GM12875 (cell line): Measurements from ENCODE around the gene MCM3AP.
"Not testable (repeated sequence)": the region's sequence is repeated elsewhere in the genome, so short reads cannot be mapped to it uniquely, and the experiment has no call there.

Experiments used
- H3K4me3 ChIP-seq: one replicate; pipeline ENCODE4 v1.5.1; 2011; ENCODE audit warnings: low read depth, low read length, control low read depth
- TF ChIP-seq, protein P1 (sequence below): IDR thresholded peaks from 2 replicates; pipeline ENCODE4 v1.5.1; 2011; ENCODE audit warnings: low read depth, mild to moderate bottlenecking, control low read depth, inconsistent platforms, low read length, moderate library complexity, borderline replicate concordance; ENCODE audit not compliant: insufficient read depth

Gene MCM3AP

DNA sequence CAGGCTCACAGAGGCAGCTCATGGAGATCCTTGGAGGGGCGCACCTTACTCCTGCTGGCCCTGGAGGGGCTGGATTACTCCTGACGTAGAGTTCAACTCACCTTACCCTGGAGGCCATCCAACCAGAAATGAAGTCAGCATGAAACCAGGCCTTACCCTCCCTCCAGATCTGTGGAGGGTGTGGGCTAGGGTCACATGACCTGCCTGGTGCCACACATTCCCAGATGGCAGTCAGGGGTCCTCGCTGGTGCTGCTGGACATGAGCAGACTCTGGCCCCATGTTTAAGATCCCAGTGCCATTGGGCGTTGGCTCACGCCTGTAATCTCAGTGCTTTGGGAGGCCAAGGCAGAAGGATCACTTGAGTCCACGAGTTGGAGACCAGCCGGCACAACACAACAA lies 33.8 kb upstream of the MCM3AP start:
- no peak overlapping the region for H3K4me3 ChIP-seq
- TF ChIP-seq, protein P1, sequence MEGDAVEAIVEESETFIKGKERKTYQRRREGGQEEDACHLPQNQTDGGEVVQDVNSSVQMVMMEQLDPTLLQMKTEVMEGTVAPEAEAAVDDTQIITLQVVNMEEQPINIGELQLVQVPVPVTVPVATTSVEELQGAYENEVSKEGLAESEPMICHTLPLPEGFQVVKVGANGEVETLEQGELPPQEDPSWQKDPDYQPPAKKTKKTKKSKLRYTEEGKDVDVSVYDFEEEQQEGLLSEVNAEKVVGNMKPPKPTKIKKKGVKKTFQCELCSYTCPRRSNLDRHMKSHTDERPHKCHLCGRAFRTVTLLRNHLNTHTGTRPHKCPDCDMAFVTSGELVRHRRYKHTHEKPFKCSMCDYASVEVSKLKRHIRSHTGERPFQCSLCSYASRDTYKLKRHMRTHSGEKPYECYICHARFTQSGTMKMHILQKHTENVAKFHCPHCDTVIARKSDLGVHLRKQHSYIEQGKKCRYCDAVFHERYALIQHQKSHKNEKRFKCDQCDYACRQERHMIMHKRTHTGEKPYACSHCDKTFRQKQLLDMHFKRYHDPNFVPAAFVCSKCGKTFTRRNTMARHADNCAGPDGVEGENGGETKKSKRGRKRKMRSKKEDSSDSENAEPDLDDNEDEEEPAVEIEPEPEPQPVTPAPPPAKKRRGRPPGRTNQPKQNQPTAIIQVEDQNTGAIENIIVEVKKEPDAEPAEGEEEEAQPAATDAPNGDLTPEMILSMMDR, result no peak

DNA sequence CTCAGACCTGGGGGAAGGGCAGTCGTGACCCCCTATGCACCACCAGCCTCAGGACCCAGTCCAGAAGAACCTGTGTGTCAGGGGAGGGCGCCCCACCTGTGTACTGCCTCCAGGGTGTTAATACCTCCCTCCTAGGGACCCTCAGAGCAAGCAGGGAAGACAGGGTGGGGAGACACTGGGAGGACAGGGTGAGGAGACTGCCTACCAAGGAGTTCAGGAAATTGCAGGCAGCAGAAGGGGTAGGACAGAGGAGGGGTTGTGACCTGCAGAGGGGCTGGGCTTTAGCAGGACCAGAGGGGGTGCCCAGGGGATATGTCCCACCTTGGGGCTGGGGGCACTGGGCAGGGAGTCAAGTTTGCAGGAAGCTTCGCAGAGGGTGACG lies 33.0 kb upstream of the MCM3AP start:
- H3K4me3 ChIP-seq, result no peak overlapping the region
- TF ChIP-seq, protein P1, result no peak

DNA sequence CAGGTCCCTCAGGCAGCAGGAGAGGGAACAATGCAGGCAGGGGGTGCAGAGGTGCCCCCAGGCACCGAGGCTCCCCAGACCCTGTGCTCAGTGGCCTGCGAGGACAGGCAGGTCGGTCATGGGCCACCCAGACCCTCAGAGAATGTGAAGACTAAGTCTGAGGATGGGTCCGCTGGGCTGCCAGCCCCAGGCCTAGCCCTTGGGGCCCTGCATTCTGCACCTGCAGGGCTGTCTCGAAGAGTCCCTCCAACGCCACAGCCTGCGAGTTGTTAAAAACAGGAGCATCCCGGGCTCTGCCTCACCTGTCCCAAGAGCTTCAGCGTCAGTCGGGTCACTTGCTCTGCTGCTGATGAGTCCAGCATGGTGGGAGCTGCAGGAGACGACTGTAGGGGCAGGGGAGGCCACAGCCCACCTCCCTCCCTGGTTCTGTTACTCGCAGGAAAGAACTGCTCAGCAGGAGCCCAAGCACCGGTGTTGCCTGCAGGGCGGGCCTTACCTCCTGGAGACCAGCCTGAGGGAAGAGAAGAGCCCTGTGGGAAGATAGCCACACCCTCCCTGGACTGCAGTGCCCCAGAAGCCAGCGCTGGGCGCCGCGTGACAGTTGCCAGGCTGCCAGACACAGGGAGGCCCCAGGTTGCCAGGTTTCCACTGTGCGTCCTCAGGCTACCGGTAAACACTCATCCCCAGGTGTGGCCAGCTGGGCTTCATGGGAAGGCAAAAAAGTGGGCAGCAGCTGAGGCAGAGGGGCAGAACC lies 32.5 kb upstream of the MCM3AP start:
- TF ChIP-seq, protein P1, result no peak
- no peak overlapping the region for H3K4me3 ChIP-seq

DNA sequence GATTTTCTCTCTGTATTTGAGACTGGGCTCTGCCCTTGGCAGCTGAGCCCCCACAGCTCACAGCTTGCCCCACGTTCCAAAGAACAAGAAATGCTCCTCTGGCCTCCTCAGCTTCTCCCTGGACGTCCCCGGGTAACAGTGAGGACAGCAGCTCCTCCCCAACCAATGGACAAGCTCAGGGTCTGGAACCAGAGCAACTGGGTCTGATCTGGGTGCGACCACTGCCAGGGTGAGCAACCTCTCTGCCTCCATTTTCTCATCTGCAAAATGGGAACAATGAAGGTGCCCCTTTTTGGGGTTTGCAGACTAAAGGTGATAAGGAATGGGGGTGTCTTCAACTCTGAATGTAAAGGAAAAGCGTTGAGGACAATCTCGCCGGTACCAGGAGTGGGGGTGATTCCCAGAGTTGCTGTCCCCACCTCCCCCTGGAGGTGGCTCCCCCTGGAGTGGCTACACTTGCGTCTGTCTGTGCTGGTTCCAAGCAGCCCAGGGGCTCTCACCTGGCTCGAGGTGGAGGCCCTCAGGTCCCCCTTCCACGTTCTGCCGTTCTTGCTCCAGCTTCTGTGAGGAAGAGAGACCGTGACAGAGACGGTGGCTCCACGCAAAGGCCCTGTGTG lies 31.4 kb upstream of the MCM3AP start:
- no peak overlapping the region for H3K4me3 ChIP-seq
- TF ChIP-seq, protein P1, result no peak

DNA sequence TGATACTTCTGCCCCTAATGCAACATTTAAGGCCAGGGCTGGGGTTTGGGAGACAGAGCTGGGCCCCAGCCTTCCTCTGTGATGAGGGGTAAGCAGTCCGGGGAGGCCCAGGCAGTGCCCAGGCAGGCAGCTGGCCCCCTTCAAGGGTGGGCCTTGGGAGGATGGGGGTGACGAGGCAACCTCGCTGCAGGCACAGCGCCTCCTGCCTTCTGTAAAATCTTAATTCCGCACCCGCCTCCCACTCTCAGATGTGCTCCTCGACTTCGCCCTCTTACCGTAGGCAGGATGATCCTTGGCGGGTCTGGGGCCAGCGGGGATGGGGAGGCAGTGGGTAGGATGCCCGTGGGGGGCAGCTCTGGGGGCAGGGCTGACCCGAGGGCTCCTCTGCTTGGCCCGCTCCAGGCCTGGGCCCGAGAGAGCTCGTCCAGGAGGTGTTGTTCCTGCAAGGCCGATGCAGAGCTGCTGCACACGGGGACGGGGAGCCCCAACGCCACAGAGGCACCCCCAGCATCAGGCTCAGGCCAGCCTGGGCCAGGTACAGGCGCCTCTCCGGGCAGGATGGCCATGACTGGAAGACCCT lies 29.1 kb upstream of the MCM3AP start:
- no peak overlapping the region for H3K4me3 ChIP-seq
- TF ChIP-seq, protein P1, result no peak

DNA sequence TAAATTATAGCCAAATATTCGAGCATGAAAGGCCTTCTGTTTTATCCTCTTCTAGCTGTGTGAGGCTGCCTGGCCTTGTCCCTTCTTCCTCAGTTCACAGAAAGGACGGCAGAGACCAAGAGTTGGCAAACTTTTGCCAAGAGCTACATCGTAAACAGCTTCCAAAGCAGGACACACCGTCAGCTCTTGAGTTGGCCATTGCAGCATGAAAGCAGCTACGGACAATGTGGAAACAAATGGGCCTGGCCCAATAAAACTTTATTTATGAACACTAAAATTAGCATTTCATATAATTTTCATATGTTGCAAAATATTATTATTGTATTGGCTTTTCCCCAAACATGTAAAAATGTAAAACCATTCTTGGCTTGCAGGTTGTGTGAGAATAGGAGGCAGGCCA lies 27.5 kb upstream of the MCM3AP start:
- TF ChIP-seq, protein P1, result no peak
- no peak overlapping the region for H3K4me3 ChIP-seq

DNA sequence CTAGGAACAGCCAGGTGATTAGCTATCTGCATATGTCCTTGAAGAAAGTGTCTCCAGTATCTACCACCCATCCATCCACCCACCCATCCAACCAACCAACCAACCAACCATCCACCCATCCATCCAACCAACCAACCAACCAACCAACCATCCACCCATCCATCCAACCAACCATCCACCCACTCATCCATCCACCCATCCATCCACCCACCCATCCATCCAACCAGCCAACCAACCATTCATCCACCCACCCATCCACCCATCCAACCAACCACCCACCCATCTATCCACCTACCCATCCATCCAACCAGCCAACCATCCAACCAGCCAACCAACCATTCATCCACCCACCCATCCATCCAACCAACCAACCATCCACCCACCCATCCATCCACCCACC lies 26.2 kb upstream of the MCM3AP start:
- TF ChIP-seq, protein P1, result no peak

DNA sequence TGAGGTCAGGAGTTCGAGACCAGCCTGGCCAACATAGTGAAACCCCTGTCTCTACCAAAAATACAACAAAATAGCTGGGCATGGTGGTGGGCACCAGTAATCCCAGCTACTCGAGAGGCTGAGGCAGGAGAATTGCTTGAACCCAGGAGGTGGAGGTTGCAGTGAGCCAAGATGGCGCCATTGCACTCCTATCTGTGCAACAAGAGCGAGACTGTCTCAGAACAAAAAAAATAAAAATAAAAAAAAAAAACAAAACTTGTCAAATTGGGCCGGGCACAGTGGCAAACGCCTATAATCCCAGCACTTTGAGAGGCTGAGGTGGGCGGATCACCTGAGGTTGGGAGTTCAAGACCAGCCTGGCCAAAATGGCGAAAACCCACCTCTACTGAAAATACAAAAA lies 24.8 kb upstream of the MCM3AP start:
- not testable (repeated sequence) for H3K4me3 ChIP-seq

More for the DNA sequence above, 26.2 kb upstream of the MCM3AP start:
- H3K4me3 ChIP-seq, result no peak overlapping the region
